Prostate gland (tissue), 2 donors: ENCODE data around the gene AFF1.

ENCODE experiments used
- CTCF ChIP-seq, 4 experiments: fragments of 200-600 bp in 2 of 4; fragments of 450-650 bp in 2 of 4; sonication (generic) in 2 of 4; IDR thresholded peaks; 1 replicate in 3 of 4; 2 replicates in 1 of 4; pipeline ENCODE4 v1.5.1; 2016 to 2019; ENCODE audit warnings: antibody characterized with exemption in 4 of 4, mild to moderate bottlenecking in 2 of 4, moderate library complexity in 2 of 4
- POLR2AphosphoS5 ChIP-seq: sonication (generic); formaldehyde crosslinking; IDR thresholded peaks from one replicate; pipeline ENCODE4 v1.6.1; 2017; ENCODE audit warnings: antibody characterized with exemption

DNA sequence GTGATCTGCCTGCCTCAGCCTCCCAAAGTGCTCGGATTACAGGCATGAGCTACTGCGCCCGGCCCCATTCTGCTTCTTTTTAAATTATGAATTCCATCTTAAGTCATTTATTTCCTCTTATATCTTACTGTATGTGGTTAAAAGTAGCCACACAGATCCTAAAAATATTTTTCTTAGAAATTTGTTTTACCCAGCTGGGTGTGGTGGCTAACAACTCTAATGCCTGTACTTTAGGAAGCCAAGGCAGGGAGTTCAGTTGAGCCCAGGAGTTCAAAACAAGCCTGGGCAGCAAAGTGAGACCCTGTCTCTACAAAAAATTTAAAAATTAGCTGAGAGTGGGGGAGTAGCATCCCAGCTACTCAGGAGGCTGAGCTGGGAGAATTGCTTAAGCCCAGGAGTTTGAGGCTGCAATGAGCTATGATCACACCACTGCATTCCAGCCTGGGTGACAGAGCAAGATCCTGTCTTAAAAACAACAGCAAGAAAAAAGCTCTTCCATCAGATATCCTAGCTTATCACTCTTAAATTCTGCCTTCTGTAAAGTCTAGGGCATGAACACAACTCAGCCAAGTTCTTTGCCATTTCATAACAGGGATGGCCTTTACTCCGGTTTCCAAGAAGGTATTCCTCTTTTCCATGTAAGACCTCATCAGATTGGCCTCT, 15.1 kb upstream of the AFF1 start:
- no peak for TF ChIP-seq CTCF (IDR thresholded peaks at IDR 0.05)
- TF ChIP-seq POLR2AphosphoS5 = no peak
